ENCODE data around the gene CCDC187. TPM values are rescaled to one million over a fixed set of nuclear protein-coding genes. Genes with fewer than 3 reads are reported as not detected.

The CCDC187 gene
- total RNA-seq, 2 experiments from 2014 or later: not detected

DNA sequence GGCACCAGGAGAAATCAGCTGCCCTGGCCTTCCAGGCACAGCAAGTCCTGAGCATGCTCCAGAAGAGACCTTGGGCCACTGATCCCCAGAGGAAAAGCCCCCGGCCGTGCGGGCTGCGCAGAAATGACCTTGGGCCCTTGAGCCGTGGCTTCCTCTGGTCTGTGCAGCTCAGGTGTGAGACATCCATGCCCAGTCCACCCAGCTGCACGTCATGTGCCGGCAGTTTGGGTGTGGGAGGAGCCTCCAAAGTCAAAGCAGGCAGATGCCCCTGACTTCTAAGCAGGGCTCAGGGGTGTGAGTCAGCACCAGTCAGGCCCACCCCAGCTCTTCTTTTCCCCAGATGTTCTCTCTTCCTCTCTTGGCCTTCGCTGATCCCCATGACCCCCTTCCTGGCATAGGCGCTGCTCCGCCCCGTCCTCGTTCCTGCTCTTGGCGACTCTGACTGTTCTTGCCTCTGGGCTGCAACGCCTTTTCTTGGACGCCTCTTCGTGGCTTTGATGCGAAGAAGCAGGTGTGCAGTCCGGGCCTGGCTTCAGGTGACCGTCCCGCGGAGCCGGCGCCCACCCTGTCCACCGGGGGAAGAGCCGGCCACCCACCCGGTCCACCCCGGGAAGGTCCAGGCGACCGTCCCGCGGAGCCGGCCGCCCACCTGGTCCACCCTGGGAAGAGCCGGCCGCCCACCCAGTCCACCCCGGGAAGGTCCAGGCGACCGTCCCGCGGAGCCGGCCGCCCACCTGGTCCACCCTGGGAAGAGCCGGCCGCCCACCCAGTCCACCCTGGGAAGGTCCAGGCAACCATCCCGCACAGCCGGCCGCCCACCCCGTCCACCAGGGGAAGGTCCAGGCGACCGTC, 52.4 kb downstream of the CCDC187 start:
- no peaks in the 10 kb centered on the region for H3K36me3 Mint-ChIP-seq

DNA sequence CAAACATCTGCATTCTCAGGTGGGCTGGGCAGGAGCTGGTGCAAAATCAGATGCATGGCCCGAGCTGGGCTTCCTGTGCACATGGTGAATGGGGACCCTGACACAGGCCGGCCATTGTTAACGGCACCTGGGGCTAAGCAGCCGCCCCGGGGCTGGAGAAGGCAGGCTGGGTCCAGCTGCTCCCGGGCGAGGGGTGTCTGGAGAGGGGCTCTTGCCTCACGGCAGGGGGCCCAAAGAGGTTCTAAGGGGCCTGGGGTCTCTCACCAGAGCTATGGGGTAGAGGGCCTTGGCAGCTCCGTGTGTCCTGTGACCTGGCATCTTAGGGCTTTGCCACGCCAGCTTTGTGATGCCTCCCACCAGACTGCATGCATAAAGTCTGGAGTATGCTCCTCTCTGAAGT, 53.2 kb downstream of the CCDC187 start:
- no peak overlapping the region for H3K27ac Mint-ChIP-seq
- CTCF ChIA-PET: no interaction called here
- DNase-seq: no peak
- peaks cover 3% of the 10 kb centered on the region for H3K4me1 Mint-ChIP-seq
- no peak for ATAC-seq
- no peaks in the 10 kb centered on the region for H3K9me3 Mint-ChIP-seq (ENCODE audit: low read depth)
- H3K36me3 Mint-ChIP-seq: no peaks in the 10 kb centered on the region
- H3K4me3 Mint-ChIP-seq: no peak overlapping the region
- H3K27me3 Mint-ChIP-seq: peaks cover 4% of the 10 kb centered on the region

More for the DNA sequence above, 52.4 kb downstream of the CCDC187 start:
- no peak for ATAC-seq
- Mint-ChIP-seq H3K4me1 (no peaks in the 10 kb centered on the region), H3K4me3 (no peak overlapping the region), H3K27me3 (peaks cover 4% of the 10 kb centered on the region), H3K27ac (no peak overlapping the region), H3K9me3 (ENCODE audit: low read depth) (no peaks in the 10 kb centered on the region)
- CTCF ChIA-PET: no interaction called here
- DNase-seq: no peak

DNA sequence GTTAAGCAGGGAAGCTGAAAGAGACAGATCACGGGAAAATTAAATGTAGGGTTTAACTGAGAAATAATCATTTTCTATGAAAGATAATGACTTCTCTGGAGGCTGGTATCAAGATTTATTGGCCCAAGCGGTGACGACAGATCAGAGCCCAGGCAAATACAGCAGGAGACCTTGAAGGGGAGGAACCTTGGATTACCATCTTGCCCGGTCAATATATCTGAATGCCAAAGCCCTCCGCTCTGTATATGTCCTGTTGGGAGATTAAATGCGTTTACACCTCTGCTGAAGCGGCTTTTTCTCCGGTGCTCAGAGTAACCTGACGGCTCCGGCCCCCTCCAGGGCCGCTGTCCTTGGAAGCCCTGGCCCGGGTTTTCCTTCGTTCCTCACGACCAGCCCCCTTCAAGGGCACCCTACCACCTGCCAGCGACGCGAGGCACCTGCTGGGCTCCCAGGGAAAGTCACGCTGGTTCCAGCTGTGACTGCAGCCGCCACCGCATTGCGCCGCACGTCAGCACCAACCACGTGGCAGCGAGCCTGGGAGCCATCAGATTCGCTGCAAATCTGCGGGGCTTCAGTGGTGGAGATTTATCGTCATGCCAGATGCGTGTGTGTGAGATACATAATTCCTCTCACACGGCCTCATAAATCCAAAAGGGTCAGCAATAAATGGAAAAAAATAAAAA, 53.9 kb downstream of the CCDC187 start:
- DNase-seq (no peak), ATAC-seq (no peak)
- Mint-ChIP-seq H3K9me3 (ENCODE audit: low read depth) (no peaks in the 10 kb centered on the region), H3K4me1 (peaks cover 3% of the 10 kb centered on the region), H3K27ac (no peak overlapping the region), H3K4me3 (no peak overlapping the region), H3K36me3 (no peaks in the 10 kb centered on the region), H3K27me3 (peaks cover 4% of the 10 kb centered on the region)
- CTCF ChIA-PET: no interaction called here

DNA sequence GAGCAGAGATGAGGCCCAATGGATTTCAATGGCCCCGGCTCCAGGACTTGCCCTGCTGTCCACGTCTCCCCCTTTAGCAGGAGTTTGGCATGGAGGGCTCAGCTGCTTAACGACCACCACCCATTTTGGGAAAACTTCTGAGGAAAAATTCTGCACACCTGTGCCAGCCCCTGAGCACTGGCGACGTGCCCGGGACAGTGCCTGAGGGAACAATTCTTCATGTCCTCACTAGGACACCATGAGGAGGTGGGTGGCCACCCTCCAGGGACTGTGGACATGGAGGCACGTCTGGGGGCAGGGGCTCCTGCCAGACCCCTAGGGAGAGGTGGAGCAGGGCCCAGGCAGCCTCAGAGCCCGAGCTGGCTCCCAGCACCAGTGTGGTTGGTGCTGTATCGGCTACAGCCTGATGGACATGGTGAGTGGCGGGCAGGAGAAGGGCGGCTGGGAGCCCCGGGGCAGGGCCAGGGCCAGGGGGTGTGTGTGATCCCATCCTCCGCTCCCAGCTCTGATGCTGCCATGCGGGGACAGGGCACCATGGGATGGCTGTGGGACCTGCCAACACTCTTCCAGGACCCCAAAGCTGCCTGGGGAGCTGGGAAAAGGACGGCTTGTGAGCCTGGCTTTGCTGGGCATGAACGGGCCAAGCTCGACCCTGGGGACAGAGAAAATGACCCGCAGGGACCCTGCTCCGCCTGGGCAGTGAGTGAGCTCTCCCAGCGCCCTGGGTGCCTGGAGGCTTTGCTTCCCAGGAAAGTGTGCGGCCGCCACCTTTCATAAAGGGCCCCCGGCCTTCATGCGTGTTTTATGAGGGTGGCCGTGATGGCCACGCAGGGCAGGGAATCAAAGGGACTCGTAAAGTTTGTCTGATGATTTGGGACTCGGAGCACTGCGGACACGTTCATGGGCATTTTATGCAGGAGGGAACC, 54.7 kb downstream of the CCDC187 start:
- DNase-seq (no peak), ATAC-seq (no peak)
- Mint-ChIP-seq H3K27ac (no peak overlapping the region), H3K27me3 (peaks cover 4% of the 10 kb centered on the region), H3K4me3 (no peak overlapping the region), H3K36me3 (no peaks in the 10 kb centered on the region), H3K9me3 (ENCODE audit: low read depth) (no peaks in the 10 kb centered on the region), H3K4me1 (peaks cover 11% of the 10 kb centered on the region)
- CTCF ChIA-PET: no interaction called here

DNA sequence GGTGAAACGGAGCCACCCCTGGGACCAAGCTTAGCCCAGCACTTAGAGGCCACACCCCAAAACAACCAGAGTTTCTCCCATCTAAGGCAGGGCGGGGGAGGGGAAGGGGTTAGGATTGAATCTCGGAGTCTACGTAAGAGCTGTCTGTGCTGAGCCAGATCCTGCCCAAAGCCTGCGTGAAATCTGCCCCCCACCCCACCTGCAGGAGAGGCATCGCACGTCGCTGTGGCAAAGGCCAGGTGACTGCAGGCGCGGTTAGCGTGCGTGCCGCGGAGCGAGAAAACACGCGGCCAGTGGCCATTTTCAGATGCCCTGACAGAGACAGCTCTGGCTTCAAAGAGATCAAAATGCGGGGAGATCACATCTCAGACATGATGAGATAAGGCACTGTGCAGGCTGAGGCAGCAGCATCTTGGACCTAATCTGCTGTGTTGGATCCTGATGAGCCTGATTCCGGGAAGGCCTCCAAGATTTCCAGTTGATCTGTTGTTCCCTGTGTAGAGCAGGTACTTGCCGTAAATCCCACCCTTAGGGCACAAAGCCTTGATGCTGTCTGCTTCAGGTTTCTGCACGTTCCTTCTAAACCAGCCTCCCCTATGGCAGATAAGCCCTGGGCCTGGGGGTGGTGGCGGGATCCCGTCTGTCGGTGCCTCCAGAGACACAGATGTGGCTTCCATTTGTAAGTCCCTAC, 55.8 kb downstream of the CCDC187 start:
- no peak for ATAC-seq
- Mint-ChIP-seq H3K36me3 (no peaks in the 10 kb centered on the region), H3K9me3 (ENCODE audit: low read depth) (no peaks in the 10 kb centered on the region), H3K27me3 (peaks cover 4% of the 10 kb centered on the region), H3K4me1 (peaks cover 23% of the 10 kb centered on the region), H3K4me3 (no peak overlapping the region), H3K27ac (no peak overlapping the region)
- CTCF ChIA-PET: interaction anchor here (1.1 kb wide), 1 partner anchor 115 kb away, joined by 3 read pairs; the partner anchor contains the start of gene DNLZ
- no peak for DNase-seq

DNA sequence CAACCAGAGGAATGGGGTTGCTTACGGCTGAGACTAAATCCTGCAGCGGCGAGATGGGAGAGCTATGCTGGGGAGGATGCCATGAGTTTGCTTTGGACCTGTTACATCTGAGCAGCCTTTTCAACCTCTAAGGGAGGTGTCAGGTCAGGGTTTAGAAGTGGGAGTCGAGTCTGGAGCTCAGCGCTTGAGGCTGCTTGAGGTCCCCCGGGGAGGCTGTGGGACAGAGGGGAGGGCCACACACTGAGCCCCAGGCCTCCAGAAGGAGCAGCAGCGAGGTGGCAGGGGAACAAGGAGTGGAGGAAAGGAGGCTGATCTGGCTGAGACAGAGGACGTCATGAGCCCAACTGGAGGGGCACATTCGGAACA, 56.4 kb downstream of the CCDC187 start:
- ATAC-seq (no peak), DNase-seq (no peak)
- CTCF ChIA-PET: interaction anchor here (1.1 kb wide), 1 partner anchor 116 kb away, joined by 3 read pairs; the partner anchor contains the start of gene DNLZ
- Mint-ChIP-seq H3K9me3 (ENCODE audit: low read depth) (no peaks in the 10 kb centered on the region), H3K36me3 (no peaks in the 10 kb centered on the region), H3K27ac (no peak overlapping the region), H3K4me1 (peaks cover 27% of the 10 kb centered on the region), H3K4me3 (no peak overlapping the region), H3K27me3 (peaks cover 4% of the 10 kb centered on the region)

DNA sequence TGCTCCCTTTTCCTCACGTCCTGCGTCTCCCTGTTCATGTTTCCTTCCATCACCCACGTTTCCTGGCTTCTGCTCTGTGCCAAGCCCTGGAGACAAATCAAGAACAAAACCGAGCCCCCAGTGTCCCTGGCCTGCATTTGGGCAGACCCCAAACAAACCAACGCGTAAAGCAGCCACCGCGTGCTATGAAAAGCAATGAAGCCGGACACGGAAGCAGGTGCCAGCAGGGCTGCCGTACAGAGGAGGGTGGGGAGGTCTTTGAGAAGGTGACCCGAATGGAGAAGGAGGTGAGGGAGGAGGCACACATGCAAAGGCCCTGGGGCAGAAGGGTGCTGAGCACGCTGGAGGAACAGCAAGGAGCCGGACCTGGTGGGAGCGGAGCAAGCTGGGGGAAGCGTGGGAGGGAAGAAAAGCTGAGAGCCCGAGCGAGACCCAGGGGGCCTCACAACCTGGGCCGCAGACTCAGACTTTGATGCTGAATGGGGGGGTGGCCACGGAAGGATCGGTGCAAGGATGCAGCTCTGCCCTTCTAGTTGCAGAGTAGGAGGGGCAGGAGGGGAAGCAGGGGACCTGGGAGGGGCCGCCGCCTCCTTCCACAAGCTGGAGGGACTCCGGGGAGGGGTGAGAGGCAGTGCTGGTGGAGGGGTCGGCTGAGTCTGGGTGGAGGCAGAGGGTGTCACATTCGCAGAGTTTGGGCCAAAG, 56.9 kb downstream of the CCDC187 start:
- H3K27ac Mint-ChIP-seq: no peak overlapping the region
- DNase-seq: no peak
- CTCF ChIA-PET: interaction anchor here (1.1 kb wide), 1 partner anchor 116 kb away, joined by 3 read pairs; the partner anchor contains the start of gene DNLZ

DNA sequence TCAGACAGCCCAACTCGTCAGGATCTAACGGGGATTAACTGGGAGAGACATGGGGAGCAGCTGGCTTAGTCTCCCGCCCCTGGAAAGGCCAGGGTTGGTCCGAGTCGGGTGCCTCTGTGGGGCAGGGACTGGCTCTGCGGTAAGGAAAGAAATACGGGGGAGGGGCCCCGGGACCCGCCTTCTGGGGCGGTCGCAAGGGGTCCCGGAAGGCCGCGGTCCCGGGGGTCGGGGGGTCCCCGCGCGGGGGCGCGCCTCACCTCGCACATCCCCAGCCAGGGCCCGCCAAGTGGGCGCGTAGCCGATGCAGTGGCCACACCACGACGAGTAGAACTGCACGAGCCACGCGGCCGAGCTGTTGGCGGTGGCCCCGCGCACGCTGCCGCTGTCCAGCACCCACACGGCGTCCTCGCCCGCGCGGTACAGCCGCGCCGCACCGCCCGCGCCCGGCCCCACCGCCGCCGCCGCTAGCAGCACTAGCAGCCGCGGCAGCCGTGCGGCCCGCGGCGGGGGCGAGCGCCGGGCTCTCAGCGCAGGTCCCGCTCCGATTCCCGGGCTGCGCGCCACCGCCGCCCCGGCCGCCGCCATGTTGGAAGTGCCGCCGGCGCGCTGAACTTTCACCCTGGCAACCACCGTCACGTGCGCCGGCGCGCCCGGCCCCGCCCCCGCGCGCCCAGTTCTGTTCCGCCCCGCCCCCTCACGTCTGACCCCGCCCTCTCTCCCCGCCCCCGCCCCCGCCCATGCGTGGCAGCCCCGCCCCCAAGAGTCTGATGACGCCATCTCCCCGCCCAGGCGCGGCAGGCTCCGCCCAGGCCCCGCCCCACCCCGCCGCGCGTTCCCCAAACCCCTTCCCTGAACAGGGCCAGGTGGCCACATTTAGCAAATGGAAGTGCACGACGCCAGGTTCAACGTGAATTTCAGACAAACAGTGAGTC, 58.4 kb downstream of the CCDC187 start, which contains the start of gene QSOX2:
Gene QSOX2 (minus strand): TSS at position 594 of the 932 bp plus-strand sequence. CDS start 9 bp downstream, at position 585.
- peak within 1 kb of the TSS; percentile 85 for H3K4me3 Mint-ChIP-seq
- peak within 1 kb of the TSS; percentile 83 for H3K27ac Mint-ChIP-seq
- peaks cover 4% of the 10 kb centered on the region for H3K27me3 Mint-ChIP-seq
- CTCF ChIA-PET: interaction anchor here (0.6 kb wide), 1 partner anchor 22 kb away, joined by 3 read pairs; no protein-coding TSS in a partner anchor
- DNase-seq: peak; percentile 85
- no peaks in the 10 kb centered on the region for H3K9me3 Mint-ChIP-seq (ENCODE audit: low read depth)
- ATAC-seq: peak; percentile 78
- peaks cover 27% of the 10 kb centered on the region for H3K4me1 Mint-ChIP-seq
- H3K36me3 Mint-ChIP-seq: no peaks in the 10 kb centered on the region

More for the DNA sequence above, 56.9 kb downstream of the CCDC187 start:
- Mint-ChIP-seq H3K4me1 (peaks cover 27% of the 10 kb centered on the region), H3K4me3 (no peak overlapping the region), H3K9me3 (ENCODE audit: low read depth) (no peaks in the 10 kb centered on the region), H3K36me3 (no peaks in the 10 kb centered on the region), H3K27me3 (peaks cover 4% of the 10 kb centered on the region)
- ATAC-seq: no peak

DNA sequence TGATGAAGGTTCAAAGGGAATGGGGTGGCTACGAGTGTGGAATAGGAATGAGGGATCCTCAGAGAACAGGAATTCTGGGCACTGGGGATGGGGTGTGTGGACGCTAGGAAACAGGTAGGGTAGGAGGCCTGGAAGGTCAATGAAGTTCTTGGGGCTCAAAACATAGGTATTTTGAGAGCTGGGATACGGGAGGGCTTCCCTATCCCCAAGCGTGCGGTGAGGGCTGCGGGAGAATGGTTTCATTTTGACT, 59.0 kb downstream of the CCDC187 start:
- Mint-ChIP-seq H3K9me3 (ENCODE audit: low read depth) (no peaks in the 10 kb centered on the region), H3K4me1 (peaks cover 27% of the 10 kb centered on the region), H3K27ac (peak overlapping the region; percentile 83), H3K4me3 (peak overlapping the region; percentile 85), H3K36me3 (no peaks in the 10 kb centered on the region), H3K27me3 (peaks cover 4% of the 10 kb centered on the region)
- no peak for ATAC-seq
- DNase-seq: no peak
- CTCF ChIA-PET: no interaction called here

DNA sequence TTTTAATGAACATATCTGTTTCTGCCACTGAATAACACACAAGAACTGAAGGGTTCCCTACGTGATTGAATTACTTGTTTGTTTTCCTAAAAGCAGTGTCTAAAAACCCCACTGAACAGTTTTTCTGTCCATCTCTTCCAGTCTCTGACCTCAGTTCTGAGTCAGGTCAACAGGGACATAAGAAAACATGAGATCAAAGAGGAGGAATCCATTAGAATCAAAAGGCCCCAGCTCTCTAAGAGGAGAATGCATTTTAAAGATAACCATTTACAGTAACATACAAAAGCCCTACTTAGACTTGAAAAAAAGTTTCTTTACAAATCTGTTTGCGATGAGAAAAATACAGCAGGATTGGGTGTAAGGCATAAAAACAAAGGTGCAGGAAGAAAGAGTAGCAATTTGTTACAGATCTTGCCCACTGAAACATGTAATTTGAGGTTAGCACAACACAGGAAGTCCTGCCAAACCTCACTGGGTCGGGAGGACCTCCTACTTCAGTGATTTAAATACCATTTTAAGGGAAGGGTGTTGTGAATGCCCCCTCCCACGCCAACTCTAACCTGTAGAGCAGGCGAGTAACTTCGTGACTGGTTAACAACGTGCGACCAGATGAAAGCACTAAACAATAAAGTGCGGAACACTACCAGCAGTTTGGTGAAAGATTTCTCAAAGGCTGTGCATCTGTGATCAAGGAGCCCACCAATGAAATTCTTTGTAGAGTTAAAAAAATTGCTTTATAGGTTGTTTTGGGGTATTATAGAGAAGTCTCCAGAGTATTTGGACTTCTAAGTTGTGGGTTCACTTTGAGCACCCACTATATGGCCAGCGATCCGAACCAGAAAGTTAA, 59.5 kb downstream of the CCDC187 start:
- ATAC-seq (peak; percentile 28), DNase-seq (peak; percentile 79)
- Mint-ChIP-seq H3K27ac (peak overlapping the region; percentile 83), H3K9me3 (ENCODE audit: low read depth) (no peaks in the 10 kb centered on the region), H3K27me3 (peaks cover 4% of the 10 kb centered on the region), H3K4me1 (peaks cover 27% of the 10 kb centered on the region), H3K36me3 (no peaks in the 10 kb centered on the region), H3K4me3 (peak overlapping the region; percentile 85)
- CTCF ChIA-PET: interaction anchor here (1.5 kb wide), 1 partner anchor 10 kb away, joined by 4 read pairs; no protein-coding TSS in a partner anchor

DNA sequence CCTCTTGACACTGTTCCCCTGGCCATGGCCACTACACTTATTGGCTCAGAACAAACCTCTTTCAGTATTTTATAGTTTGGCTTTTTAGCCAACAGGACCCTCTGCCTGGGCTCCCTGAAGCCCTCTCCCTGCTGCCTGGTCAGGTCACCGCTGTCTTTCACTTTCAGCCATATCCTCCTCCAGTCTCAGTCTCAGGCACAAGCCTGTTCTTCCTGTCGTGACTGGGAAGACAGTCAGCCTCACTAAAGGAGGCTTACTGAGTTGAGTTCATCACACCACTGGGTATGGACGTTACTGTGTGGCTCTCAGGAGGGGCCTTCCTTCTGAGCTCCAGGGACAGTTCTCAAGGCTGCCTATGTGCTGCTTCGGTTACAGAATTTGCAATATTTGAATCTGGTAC, 60.3 kb downstream of the CCDC187 start:
- Mint-ChIP-seq H3K36me3 (no peaks in the 10 kb centered on the region), H3K27ac (peak overlapping the region; percentile 83), H3K27me3 (peaks cover 4% of the 10 kb centered on the region), H3K4me3 (peak overlapping the region; percentile 85), H3K9me3 (ENCODE audit: low read depth) (no peaks in the 10 kb centered on the region), H3K4me1 (peaks cover 27% of the 10 kb centered on the region)
- ATAC-seq (no peak), DNase-seq (peak; percentile 49)
- CTCF ChIA-PET: interaction anchor here (0.8 to 1.6 kb wide), 3 partner anchors 10 to 24 kb away, joined by 3 to 4 read pairs (median 4); no protein-coding TSS in a partner anchor

All from activated CD8-positive, alpha-beta memory T cell treated with anti-CD3 and anti-CD28 coated beads, Interleukin-2, amount 10 ng/mL, durations not matched to agents 7 days and 5 days (primary cell).